SK-N-SH (cell line): ENCODE measurements around the gene PDE4B. TPM values are rescaled to one million over a fixed set of nuclear protein-coding genes. Genes with fewer than 3 reads are reported as not detected.

Experiments
- CTCF ChIA-PET: fragments of 300-600, 350-600 bp; formaldehyde crosslinking; extraction: SDS; loops from one replicate; lab custom pipeline; 2021; lab: Yijun Ruan, JAX
- POLR2A ChIA-PET: fragments of 350-600 bp; sonication (Branson Sonifier 250); formaldehyde crosslinking; extraction: SDS; loops from one replicate; lab custom pipeline; 2020; ENCODE audit warnings: antibody characterized with exemption, inconsistent platforms; lab: Yijun Ruan, JAX
- DNase-seq: peaks from one replicate; pipeline ENCODE4 v3.0.0; 2012
- H2AFZ ChIP-seq: fragments of 200-600 bp; sonication (generic); 2 replicates; pipeline ENCODE4 v1.8.1; 2016; ENCODE audit warnings: antibody characterized with exemption, mild to moderate bottlenecking, low read depth
- H3F3A ChIP-seq: fragments of 200-600 bp; sonication (generic); replicated peaks from 2 replicates; pipeline ENCODE3; 2016; ENCODE audit warnings: antibody characterized with exemption, mild to moderate bottlenecking; ENCODE audit not compliant: insufficient read depth
- H3K27ac ChIP-seq, 2 experiments: fragments of 200-500 bp in 1 of 2; fragments of 200-600 bp in 1 of 2; sonication (Bioruptor generic) in 1 of 2; sonication (generic), shearing (Covaris generic) in 1 of 2; 2 replicates each; pipeline versions ENCODE4 v1.5.1 to v1.6.1; 2014 to 2016; ENCODE audit warnings: low read depth in 2 of 2, inconsistent platforms in 1 of 2, low read length in 1 of 2, mild to moderate bottlenecking in 1 of 2, mixed read lengths in 1 of 2
- H3K27me3 ChIP-seq: fragments of 200-600 bp; sonication (generic), shearing (Covaris generic); 2 replicates; pipeline ENCODE4 v1.6.1; 2016; ENCODE audit warnings: mixed run types; ENCODE audit not compliant: insufficient read depth
- H3K36me3 ChIP-seq, 2 experiments: fragments of 200-500 bp in 1 of 2; fragments of 200-600 bp in 1 of 2; sonication (Bioruptor generic) in 1 of 2; sonication (generic) in 1 of 2; replicated peaks in 1 of 2; 2 replicates each; pipeline versions ENCODE3 to v1.5.1; 2014 to 2016; ENCODE audit warnings: low read length in 1 of 2, mild to moderate bottlenecking in 1 of 2; ENCODE audit not compliant: insufficient read depth in 2 of 2, control insufficient read depth in 1 of 2
- H3K4me1 ChIP-seq, 2 experiments: fragments of 200-500 bp in 1 of 2; fragments of 200-600 bp in 1 of 2; sonication (Bioruptor generic) in 1 of 2; sonication (generic), shearing (Covaris generic) in 1 of 2; 2 replicates each; pipeline versions ENCODE4 v1.5.1 to v1.6.1; 2014 to 2016; ENCODE audit warnings: low read depth in 1 of 2, low read length in 1 of 2, mixed run types in 1 of 2; ENCODE audit not compliant: insufficient read depth in 2 of 2, control insufficient read depth in 1 of 2
- H3K4me2 ChIP-seq: fragments of 200-600 bp; sonication (generic), shearing (Covaris generic); 2 replicates; pipeline ENCODE4 v1.6.1; 2017; ENCODE audit warnings: mixed run types
- H3K4me3 ChIP-seq, 2 experiments: fragments of 200-500 bp in 1 of 2; fragments of 200-600 bp in 1 of 2; sonication (Bioruptor generic) in 1 of 2; sonication (generic), shearing (Covaris generic) in 1 of 2; 2 replicates each; pipeline versions ENCODE4 v1.5.1 to v1.8.1; 2014 to 2016; ENCODE audit warnings: low read depth in 2 of 2, inconsistent platforms in 1 of 2, low read length in 1 of 2, mild to moderate bottlenecking in 1 of 2, mixed read lengths in 1 of 2, moderate library complexity in 1 of 2
- H3K79me2 ChIP-seq: fragments of 200-600 bp; sonication (generic); 2 replicates; pipeline ENCODE4 v1.8.1; 2017; ENCODE audit warnings: mild to moderate bottlenecking; ENCODE audit not compliant: insufficient read depth
- H3K9ac ChIP-seq: fragments of 200-600 bp; sonication (generic); 2 replicates; pipeline ENCODE4 v1.6.1; 2017; ENCODE audit warnings: mixed run types
- H3K9me2 ChIP-seq: fragments of 200-600 bp; sonication (generic); 2 replicates; pipeline ENCODE4 v1.6.1; 2017; ENCODE audit warnings: mixed run types
- H3K9me3 ChIP-seq: fragments of 200-600 bp; sonication (generic); 2 replicates; pipeline ENCODE4 v1.6.1; 2017; ENCODE audit warnings: mixed run types, mild to moderate bottlenecking, moderate library complexity
- H4K20me1 ChIP-seq: fragments of 200-600 bp; sonication (generic); 2 replicates; pipeline ENCODE4 v1.6.1; 2017; ENCODE audit warnings: mild to moderate bottlenecking, mixed run types; ENCODE audit not compliant: insufficient read depth
- EZH2phosphoT487 ChIP-seq: fragments of 200-600 bp; sonication (generic); IDR thresholded peaks from 2 replicates; pipeline ENCODE4 v1.6.1; 2017; ENCODE audit warnings: low read depth, mixed run types, mild to moderate bottlenecking, antibody characterized with exemption, moderate library complexity, borderline replicate concordance
- FOSL2 ChIP-seq: IDR thresholded peaks from 2 replicates; pipeline ENCODE4 v1.4.0; 2012; ENCODE audit warnings: low read depth, mild to moderate bottlenecking, moderate library complexity, borderline replicate concordance
- GATA2 ChIP-seq: sonication (generic); formaldehyde crosslinking; IDR thresholded peaks from 2 replicates; pipeline ENCODE4 v1.5.0; 2020; ENCODE audit warnings: mild to moderate bottlenecking, missing genetic modification reagents
- MAX ChIP-seq: IDR thresholded peaks from 2 replicates; pipeline ENCODE4 v1.4.0; 2012; ENCODE audit warnings: low read depth
- MEF2A ChIP-seq: IDR thresholded peaks from 2 replicates; pipeline ENCODE4 v1.4.0; 2012; ENCODE audit warnings: low read depth, borderline replicate concordance
- MXI1 ChIP-seq: IDR thresholded peaks from 2 replicates; pipeline ENCODE4 v1.6.1; 2012; ENCODE audit warnings: mild to moderate bottlenecking, low read depth, low read length, improper control_type of control experiment
- POLR2AphosphoS5 ChIP-seq: IDR thresholded peaks from 2 replicates; pipeline ENCODE4 v1.6.1; 2012; ENCODE audit warnings: low read depth, low read length
- RXRA ChIP-seq: IDR thresholded peaks from 2 replicates; pipeline ENCODE4 v1.4.0; 2012; ENCODE audit warnings: low read depth, mild to moderate bottlenecking, borderline replicate concordance
- TCF12 ChIP-seq: IDR thresholded peaks from 2 replicates; pipeline ENCODE4 v1.4.0; 2012
- YY1 ChIP-seq: IDR thresholded peaks from 2 replicates; pipeline ENCODE4 v1.4.0; 2012; ENCODE audit warnings: low read depth, mild to moderate bottlenecking
- ZBTB33 ChIP-seq: IDR thresholded peaks from 2 replicates; pipeline ENCODE4 v1.4.0; 2012; ENCODE audit warnings: low read depth, borderline replicate concordance
- WGBS: methylation state at CpG from one replicate; pipeline ENCODE4 v1.1.6; 2017; ENCODE audit warnings: low lambda C conversion rate; 5-methylcytosine and 5-hydroxymethylcytosine counted together
- polyA plus RNA-seq, 3 experiments: library from polyadenylated mRNA; depleted of rRNA; stranded (reverse); fragments of >200 nt; gene quantifications; 2 replicates each; pipeline ENCODE4 v1.2.3, GENCODE V29; 2012
- TF ChIP-seq, protein P1 (sequence below): IDR thresholded peaks from 2 replicates; pipeline ENCODE4 v1.6.1; 2012; ENCODE audit warnings: mild to moderate bottlenecking, low read depth, low read length, moderate library complexity
- TF ChIP-seq, protein P2 (sequence below): fragments of 150-350 bp; IDR thresholded peaks from 2 replicates; pipeline ENCODE4 v1.6.1; 2017; ENCODE audit warnings: antibody characterized with exemption, low read length, low read depth, borderline replicate concordance

Gene PDE4B
- polyA plus RNA-seq, 1 of the 3 experiments (the other 2 are of a cell fraction), result 1.9 TPM

DNA sequence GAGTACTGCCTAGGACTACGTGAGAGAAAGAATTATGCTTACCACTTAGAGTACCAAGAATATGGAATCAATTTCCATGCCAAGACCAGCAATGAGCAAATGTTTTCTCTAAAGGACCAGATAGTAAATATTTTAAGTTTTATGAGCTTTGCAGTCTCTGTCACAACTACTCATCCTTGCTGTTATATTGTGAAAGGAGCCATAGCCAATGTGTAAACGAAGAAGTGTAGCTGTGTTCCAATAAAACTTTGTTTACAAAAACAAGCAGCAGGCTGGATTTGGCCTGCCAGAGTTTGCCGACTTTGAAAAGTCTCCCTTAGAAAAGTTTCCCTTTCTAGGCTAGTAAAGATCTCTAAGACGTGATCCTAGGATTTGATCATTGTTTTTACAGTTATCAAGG is 128.8 kb downstream of the PDE4B start:
- CTCF ChIA-PET, result no interaction called here
- H4K20me1 ChIP-seq, result no peaks in the 10 kb centered on the region
- H3K4me1 ChIP-seq, result no peaks in the 10 kb centered on the region

More for the DNA sequence above, 128.8 kb downstream of the PDE4B start:
- Histone ChIP-seq H2AFZ (no peak overlapping the region), H3F3A (no peaks in the 10 kb centered on the region), H3K4me2 (no peak overlapping the region), H3K9ac (no peak overlapping the region), H3K79me2 (no peaks in the 10 kb centered on the region), H3K27ac (no peak overlapping the region), H3K36me3 (no peaks in the 10 kb centered on the region), H3K9me3 (no peaks in the 10 kb centered on the region), H3K4me3 (no peak overlapping the region)
- no peak for DNase-seq
- POLR2A ChIA-PET, result no interaction called here
- WGBS, result 36% methylated on average over 4 of the region's 4 CpGs
- TF ChIP-seq, protein P1, sequence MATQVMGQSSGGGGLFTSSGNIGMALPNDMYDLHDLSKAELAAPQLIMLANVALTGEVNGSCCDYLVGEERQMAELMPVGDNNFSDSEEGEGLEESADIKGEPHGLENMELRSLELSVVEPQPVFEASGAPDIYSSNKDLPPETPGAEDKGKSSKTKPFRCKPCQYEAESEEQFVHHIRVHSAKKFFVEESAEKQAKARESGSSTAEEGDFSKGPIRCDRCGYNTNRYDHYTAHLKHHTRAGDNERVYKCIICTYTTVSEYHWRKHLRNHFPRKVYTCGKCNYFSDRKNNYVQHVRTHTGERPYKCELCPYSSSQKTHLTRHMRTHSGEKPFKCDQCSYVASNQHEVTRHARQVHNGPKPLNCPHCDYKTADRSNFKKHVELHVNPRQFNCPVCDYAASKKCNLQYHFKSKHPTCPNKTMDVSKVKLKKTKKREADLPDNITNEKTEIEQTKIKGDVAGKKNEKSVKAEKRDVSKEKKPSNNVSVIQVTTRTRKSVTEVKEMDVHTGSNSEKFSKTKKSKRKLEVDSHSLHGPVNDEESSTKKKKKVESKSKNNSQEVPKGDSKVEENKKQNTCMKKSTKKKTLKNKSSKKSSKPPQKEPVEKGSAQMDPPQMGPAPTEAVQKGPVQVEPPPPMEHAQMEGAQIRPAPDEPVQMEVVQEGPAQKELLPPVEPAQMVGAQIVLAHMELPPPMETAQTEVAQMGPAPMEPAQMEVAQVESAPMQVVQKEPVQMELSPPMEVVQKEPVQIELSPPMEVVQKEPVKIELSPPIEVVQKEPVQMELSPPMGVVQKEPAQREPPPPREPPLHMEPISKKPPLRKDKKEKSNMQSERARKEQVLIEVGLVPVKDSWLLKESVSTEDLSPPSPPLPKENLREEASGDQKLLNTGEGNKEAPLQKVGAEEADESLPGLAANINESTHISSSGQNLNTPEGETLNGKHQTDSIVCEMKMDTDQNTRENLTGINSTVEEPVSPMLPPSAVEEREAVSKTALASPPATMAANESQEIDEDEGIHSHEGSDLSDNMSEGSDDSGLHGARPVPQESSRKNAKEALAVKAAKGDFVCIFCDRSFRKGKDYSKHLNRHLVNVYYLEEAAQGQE, result no peak
- TF ChIP-seq FOSL2, result no peak
- no peak for TF ChIP-seq RXRA
- TF ChIP-seq YY1, result no peak
- TF ChIP-seq MAX, result no peak
- no peak for TF ChIP-seq GATA2 (CRISPR knock-in tag)
- no peak for TF ChIP-seq MEF2A
- no peak for TF ChIP-seq ZBTB33
- no peak for TF ChIP-seq EZH2phosphoT487
- TF ChIP-seq, protein P2, sequence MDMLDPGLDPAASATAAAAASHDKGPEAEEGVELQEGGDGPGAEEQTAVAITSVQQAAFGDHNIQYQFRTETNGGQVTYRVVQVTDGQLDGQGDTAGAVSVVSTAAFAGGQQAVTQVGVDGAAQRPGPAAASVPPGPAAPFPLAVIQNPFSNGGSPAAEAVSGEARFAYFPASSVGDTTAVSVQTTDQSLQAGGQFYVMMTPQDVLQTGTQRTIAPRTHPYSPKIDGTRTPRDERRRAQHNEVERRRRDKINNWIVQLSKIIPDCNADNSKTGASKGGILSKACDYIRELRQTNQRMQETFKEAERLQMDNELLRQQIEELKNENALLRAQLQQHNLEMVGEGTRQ, result no peak
- TF ChIP-seq POLR2AphosphoS5, result no peak
- TF ChIP-seq TCF12, result no peak
- TF ChIP-seq MXI1, result no peak
- TF ChIP-seq, all 33 proteins: peak for 0
- H3K9me2 ChIP-seq, result no peaks in the 10 kb centered on the region
- H3K27me3 ChIP-seq, result no peaks in the 10 kb centered on the region
